ENCODE measurements around the gene CD7. TPM values are rescaled to one million over a fixed set of nuclear protein-coding genes. Genes with fewer than 3 reads are reported as not detected.

Gene CD7
- total and polyA plus RNA-seq, 9 of the 15 experiments (the other 6 are each of a cell fraction or from before 2014, with no cell fraction given) = 0.21 to 0.35 TPM; not detected in 7

GRCh38 chr17:82324566-82325285 is 7.3 kb upstream of the CD7 start (continued):
- TF ChIP-seq KDM4B (IDR thresholded peaks at IDR 0.05; ENCODE audit: borderline replicate concordance in 2 of 2, low read depth in 1 of 2) = no peak
- no peak for TF ChIP-seq ZNF165 (CRISPR knock-in tag; IDR thresholded peaks at IDR 0.05; ENCODE audit: borderline replicate concordance)
- TF ChIP-seq MIER1 (IDR thresholded peaks at IDR 0.05; ENCODE audit: low read depth) = no peak
- TF ChIP-seq MED1 (CRISPR knock-in tag; IDR thresholded peaks at IDR 0.05; ENCODE audit: borderline replicate concordance) = no peak
- peak; percentile 76 for TF ChIP-seq L3MBTL2 (IDR thresholded peaks at IDR 0.05)
- TF ChIP-seq GABPB1 (CRISPR knock-in tag; IDR thresholded peaks at IDR 0.05) = no peak
- no peak for TF ChIP-seq IFI16 (CRISPR knock-in tag; IDR thresholded peaks at IDR 0.05)
- TF ChIP-seq DEAF1 (CRISPR knock-in tag; IDR thresholded peaks at IDR 0.05) = no peak
- TF ChIP-seq ZNF232 (CRISPR knock-in tag; IDR thresholded peaks at IDR 0.05) = no peak
- no peak for TF ChIP-seq PYGO2 (tag; IDR thresholded peaks at IDR 0.05)
- 0 out of 2 replicates have a peak, but pooled peaks have one; percentile 1 for TF ChIP-seq NFE2 (IDR thresholded peaks at IDR 0.05; ENCODE audit: low read depth)
- TF ChIP-seq CGGBP1 (CRISPR knock-in tag; IDR thresholded peaks at IDR 0.05) = no peak
- no peak for TF ChIP-seq TEAD2 (tag; IDR thresholded peaks at IDR 0.05)
- no peak for TF ChIP-seq GABPA (tag; conservative IDR thresholded peaks at IDR 0.05; ENCODE audit: low read depth)
- no peak for TF ChIP-seq NRF1 (conservative IDR thresholded peaks at IDR 0.05 in 1 of 2, IDR thresholded peaks at IDR 0.05 in 1 of 2)
- no peak for TF ChIP-seq NR1H2 (CRISPR knock-in tag; IDR thresholded peaks at IDR 0.05)
- no peak for TF ChIP-seq ZNF695 (CRISPR knock-in tag; IDR thresholded peaks at IDR 0.05)
- no peak for TF ChIP-seq SAFB (IDR thresholded peaks at IDR 0.05; ENCODE audit: borderline replicate concordance, low read depth, low read length)
- TF ChIP-seq HDAC6 (IDR thresholded peaks at IDR 0.05; ENCODE audit: low read depth, low read length) = no peak
- TF ChIP-seq EGR1 (conservative IDR thresholded peaks at IDR 0.05) = peak; percentile 78
- TF ChIP-seq ZNF146 (CRISPR knock-in tag; IDR thresholded peaks at IDR 0.05; ENCODE audit: unreplicated experiment) = no peak
- TF ChIP-seq TEAD4 (IDR thresholded peaks at IDR 0.05; ENCODE audit: low read length) = no peak
- TF ChIP-seq TEAD4 (CRISPR knock-in tag; IDR thresholded peaks at IDR 0.05; ENCODE audit: borderline replicate concordance) = no peak
- no peak for TF ChIP-seq ATF1 (CRISPR knock-in tag; IDR thresholded peaks at IDR 0.05)
- TF ChIP-seq ATF1 (tag; IDR thresholded peaks at IDR 0.05) = peak; percentile 17; the same call in 1 of the 2 replicates
- no peak for TF ChIP-seq ZNF324 (CRISPR knock-in tag; IDR thresholded peaks at IDR 0.05)
- TF ChIP-seq NBN (IDR thresholded peaks at IDR 0.05; ENCODE audit: low read depth) = no peak
- TF ChIP-seq MXI1 (IDR thresholded peaks at IDR 0.05; ENCODE audit: low read depth, low read length) = no peak
- TF ChIP-seq ZNF696 (CRISPR knock-in tag; conservative IDR thresholded peaks at IDR 0.05) = no peak
- TF ChIP-seq CCAR2 (IDR thresholded peaks at IDR 0.05; ENCODE audit: low read depth, low read length) = no peak
- no peak for TF ChIP-seq SRSF7 (optimal IDR thresholded peaks at IDR 0.05; ENCODE audit: low read depth, low read length)
- no peak for TF ChIP-seq MTF1 (CRISPR knock-in tag; IDR thresholded peaks at IDR 0.05; ENCODE audit: borderline replicate concordance)

Measured in K562 (cell line).